GM19023 (cell line): ENCODE results near the gene SLC66A3.

Experiments
- ATAC-seq: cut with Tn5 transposase; IDR thresholded peaks from one replicate; pipeline ENCODE4 v1.9.1; 2021; ENCODE audit warnings: mild to moderate bottlenecking, moderate library complexity; ENCODE audit not compliant: unreplicated experiment

Gene SLC66A3

DNA sequence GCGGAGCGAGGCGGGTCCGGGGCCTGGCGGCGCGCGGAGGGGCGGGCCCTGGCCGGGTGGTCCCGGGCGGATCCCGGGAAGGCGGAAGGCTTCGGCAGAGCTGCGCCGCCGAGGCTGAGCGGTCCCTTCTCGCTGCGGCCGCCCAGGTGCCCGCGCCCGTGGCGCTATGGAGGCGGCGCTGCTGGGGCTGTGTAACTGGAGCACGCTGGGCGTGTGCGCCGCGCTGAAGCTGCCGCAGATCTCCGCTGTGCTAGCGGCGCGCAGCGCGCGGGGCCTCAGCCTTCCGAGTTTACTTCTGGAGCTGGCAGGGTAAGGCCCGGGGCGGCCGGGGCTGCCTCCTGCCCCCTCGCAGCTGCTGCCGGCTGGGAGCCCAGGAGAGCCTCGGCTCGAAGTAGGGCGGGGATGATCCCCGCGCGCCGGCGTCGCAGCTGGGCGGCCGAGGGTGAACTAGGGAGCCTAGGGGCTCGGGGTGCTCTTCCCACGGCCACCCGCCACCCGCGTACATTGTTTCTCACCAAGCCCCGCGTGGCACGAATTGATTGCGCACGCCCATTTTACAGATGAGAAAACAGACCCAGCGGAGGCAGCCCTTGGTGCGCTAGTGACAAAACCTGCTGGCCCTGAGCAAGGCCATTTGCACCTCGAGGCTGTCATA is at the start of gene SLC66A3:
SLC66A3 (plus strand) TSS at position 87 of the 655 bp plus-strand sequence; CDS start at position 167, 80 bp downstream.
- ATAC-seq = peak; percentile 80

DNA sequence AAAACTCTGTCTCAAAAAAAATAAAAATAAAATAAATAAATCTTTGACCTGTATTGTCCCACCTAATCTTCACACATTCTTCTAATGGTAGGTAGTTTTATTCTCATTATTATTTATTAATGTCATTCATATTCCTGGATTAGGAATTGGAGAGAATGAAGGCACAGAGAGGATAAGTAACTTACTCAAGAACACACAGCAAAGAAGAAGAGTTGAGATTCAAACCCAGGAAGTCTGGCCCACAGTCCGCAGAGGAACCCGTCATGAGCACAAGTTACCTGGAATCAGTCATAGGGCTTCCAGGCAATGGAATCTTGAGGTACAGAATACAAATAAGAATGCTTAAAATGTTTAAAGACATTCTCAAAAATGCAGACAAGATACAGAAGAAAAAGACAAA is 46.3 kb upstream of the SLC66A3 start:
- ATAC-seq = no peak

DNA sequence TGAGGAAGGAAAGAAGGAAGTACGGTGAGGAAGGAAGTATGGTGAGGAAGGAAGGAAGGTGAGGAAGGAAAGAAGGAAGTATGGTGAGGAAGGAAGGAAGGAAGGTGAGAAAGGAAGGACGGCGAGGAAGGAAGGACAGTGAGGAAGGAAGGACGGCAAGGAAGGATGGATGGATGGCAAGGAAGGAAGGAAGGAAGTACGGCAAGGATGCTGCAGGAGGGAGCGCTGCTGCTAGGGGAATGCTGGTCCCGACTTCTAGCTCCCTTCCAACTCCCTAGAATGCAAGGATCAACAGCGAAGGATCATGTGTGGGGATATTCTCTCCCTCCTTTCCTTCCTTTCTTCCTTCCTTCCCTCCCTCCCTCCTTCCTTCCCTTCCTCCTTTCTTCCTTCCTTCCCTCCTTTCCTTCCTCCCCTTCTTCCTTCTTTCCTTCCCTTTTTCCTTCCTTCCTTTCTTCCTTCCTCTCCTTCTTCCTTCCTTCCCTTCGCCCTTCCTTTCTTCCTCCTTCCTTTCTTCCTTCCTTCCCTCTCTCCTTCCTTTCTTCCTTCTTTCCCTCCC is 42.3 kb upstream of the SLC66A3 start:
- no peak for ATAC-seq

DNA sequence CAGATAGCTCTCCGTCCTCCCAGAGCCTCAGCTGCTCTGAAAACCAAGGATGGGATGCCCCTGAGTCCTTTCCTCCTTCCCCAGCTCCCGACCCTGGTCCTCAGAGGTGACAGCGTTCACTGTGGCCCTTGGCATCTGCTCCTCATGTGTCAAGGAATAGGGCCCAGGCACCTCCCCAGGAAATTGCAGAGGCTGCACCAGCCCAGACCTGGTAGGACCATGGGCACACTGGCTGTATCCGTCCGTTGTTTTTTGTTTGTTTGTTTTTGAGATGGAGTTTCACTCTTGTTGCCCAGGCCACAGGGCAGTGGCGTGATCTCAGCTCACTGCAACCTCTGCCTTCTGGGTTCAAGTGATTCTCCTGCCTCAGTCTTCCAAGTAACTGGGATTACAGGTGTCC is 37.5 kb upstream of the SLC66A3 start:
- no peak for ATAC-seq

DNA sequence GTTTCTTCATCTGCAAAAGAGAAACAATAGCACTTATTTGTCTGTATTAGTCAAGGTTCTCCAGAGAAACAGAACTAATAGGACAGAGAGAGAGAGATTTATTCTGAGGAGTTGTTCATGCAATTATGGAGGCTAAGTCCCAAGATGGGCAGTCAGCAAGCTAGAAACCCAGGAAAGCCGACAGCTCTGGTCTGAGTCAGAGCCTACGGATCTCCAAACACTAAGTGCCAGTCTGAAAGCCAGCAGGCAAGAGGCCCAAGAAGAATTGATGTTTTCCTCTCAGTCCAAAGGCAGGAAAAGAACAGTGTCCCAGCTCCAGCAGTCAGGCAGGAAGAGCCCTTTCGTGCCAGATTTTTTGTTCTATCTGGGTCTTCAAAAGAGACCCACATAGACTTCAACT is 36.5 kb upstream of the SLC66A3 start:
- no peak for ATAC-seq

DNA sequence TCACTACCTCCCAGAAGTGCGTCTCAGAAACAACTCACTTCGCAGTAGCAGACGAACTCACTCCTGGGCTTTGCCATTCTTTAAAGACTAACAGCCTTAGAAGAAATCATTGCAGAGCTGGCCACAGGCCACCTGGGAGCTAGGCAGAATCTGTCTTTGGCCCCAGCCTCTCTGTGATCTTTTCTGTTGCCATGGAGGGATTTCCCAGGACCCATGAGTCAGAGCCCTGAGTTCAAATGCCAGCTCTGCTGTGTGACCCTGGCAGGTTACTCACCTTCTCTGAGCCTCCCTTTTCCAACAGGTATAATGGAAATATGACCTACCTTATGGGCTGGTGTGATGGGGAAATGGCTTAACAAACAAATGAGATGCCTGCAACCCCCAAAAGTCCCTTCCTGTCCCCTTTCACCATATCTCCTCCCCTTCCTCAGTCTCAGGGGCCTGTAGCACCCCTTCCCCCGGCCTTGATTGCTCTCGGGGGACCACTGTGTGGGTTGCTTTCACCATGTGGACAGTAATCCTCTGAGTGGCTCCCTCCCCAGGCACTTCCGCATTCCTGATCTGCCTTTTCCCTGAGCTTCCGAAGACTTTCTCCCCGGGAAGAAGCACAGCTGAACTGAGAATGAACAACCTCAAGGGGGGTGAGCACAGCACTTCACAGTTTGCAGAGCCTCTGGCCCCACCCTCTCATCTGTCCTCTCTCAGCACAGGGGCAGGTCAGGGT is 34.0 kb upstream of the SLC66A3 start:
- ATAC-seq = no peak

DNA sequence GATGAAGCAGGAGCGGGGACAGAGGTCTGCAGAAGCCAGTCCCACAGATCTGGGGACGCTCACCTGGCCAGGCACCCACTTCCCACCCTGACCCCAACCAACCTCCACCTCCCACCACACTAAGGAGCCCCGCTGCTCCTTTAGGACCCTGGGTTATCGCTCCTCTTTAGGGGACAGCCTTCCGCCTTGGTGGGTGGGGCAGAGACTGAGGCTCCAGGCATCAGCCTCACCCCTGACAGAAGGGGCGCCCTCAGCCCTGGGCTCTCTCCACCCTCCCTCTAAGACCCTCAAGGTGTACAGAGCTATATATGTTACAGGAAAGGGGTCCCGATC is 33.5 kb upstream of the SLC66A3 start:
- ATAC-seq = no peak

DNA sequence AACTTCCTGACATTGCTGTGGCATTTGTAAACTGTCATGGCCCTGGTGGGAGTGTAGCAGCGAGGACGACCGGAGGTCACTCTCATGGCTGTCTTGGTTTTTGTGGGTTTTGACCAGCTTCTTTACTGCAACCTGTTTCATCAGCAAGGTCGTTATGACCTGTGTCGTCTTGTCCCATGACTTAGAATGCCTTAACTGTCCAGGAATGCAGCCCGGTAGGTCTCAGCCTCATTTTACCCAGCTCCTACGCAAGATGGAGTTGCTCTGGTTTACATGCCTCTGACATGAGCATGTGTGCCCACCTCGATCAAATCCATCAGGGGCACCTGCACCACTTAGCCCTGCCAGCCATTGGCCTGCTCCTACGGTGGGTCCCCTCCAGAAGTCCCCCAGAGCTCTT is 32.9 kb upstream of the SLC66A3 start:
- ATAC-seq = no peak

DNA sequence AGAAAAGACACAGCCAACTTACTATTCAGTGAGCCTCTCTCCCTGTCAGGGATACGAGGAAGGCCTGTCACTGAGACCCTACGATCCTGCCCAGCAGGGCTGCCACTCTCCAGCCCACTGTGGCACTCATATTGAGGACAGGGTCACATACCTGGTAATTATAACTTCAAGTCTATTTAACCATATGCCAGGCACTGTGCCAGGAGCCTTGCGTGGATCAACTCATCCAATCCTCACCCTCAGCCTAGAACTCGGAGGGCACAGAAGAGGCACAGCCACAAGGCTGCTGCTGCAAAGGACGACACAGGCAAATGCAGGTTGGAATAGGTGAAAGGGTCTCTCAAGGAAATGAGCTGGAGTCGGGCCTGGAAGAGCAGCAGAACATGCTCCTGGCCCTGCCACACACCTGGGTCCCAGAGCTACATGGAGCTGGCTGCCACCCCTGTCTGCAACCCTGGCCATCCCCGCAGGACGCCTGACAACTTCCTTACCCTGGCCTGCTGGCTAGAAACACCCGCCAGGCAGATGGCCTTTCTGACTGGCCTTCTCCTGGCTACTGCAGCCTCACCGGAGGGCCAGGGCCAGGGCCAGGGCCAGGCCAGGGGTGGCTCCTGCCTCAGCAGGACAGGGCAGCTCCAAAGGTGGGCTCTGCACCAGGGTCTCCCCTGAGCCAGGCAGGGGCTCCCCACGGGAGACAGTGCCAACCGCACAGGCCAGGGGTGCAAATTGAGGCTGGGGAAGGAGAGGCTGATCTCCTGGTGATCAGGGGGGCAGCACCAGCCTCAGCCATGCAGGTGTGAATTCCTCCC is 32.1 kb upstream of the SLC66A3 start:
- ATAC-seq = no peak

DNA sequence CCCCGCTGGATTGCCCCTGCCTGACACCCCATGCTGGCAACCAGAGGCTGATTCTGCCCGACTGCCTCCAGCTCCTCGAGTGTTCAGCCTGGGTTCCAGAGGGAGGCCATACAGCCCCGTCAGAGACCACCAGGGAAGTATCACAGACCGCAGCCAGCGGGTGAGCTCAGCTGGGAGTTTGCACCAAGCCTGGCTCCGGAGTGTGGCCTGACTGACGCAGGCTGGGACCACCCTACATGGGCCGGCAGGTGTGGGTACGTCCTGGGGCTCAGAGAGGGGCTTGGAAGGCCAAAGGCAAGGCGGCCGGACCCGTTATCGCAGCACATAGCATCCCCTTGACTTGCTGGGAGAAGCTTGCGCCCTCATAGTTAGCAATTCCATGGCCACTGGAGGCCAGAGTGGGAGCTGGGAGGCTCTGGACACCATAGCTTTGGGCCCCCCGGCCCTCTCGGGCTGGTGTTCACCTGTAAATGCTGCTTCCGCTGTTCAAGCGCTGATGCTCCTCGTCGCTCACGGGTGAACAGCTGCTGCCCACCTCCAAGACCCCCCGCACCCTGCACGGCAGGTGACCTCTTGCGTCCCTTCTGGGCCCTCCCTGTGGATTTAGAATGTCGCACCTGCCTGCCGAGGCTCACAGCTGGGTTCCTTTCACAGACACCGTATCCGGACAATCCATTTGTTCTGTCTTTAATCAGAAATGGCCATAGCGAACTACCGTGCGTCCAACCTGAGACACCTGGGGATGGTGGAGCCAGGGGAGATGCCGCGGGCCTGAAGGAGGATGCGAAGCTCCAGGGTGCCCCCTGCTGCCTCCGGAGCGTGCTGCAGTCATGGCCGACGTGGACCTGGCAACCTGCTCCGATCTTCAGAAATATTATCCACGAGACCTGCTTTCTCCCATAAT is 31.2 kb upstream of the SLC66A3 start:
- ATAC-seq = no peak

DNA sequence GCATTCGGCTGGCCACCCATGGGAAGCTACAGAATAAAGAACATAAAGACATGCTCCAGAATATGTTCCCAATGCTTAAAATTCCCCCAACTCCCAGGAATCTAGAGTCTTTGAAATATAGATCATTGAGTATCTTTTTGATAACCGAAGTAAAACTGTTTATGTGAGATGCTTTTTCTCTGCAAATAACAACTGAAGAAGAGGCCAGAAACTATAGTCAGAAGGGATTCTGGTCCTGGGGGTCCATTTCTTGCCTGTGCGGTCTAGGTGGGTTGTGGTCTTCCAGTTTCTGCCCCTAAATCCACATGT is 30.6 kb upstream of the SLC66A3 start:
- ATAC-seq = no peak

DNA sequence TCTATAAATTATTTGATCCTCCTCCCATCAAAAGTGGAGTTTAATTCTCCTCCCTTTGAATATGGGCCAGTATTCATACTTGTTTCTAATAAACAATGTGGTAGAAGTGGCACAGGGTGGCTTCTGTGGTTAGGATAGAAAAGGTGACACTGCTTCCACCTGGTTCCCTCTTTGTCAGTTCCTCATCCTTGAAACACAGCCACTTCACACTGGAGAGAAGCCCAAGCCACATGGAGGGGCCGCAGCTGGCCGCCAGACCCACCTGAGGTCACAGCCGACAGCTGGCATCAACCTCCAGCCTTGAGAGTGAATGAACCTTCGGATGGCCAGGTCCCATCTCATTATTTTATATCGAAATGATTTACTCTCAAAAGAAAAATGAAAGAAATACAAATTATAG is 27.5 kb upstream of the SLC66A3 start:
- ATAC-seq = no peak

DNA sequence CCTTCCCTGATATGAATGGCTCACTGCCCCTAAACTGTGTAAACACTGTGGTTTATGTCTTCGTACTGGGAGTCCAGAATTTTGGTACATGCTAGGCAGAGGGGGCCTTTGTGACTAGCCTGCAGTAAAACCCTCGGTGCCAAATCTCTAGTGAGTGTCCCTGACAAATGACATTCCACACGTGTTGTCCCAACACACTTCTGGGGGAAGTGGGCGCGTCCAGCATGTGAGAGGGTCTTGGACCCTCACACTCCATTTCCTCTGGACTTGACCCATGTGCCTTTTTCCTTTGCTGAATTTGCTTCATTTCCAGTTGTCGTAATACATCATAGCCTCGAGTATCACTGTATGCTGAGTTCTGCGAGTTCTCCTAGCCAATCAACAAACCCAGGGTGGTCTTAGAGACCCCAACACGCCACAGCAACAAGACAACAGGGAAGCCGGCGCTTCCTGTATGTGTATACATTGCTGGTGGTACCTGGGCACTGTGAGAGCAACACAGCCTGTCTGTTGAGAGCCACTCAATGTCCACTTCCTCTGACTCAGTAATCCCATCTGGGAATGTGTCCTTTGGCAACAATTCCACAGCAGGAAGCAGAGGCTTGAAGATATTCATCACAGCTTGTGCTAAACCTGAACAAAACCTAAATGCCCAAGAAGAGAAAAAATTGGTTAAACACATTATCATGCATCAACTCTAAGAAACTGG is 26.9 kb upstream of the SLC66A3 start:
- no peak for ATAC-seq

DNA sequence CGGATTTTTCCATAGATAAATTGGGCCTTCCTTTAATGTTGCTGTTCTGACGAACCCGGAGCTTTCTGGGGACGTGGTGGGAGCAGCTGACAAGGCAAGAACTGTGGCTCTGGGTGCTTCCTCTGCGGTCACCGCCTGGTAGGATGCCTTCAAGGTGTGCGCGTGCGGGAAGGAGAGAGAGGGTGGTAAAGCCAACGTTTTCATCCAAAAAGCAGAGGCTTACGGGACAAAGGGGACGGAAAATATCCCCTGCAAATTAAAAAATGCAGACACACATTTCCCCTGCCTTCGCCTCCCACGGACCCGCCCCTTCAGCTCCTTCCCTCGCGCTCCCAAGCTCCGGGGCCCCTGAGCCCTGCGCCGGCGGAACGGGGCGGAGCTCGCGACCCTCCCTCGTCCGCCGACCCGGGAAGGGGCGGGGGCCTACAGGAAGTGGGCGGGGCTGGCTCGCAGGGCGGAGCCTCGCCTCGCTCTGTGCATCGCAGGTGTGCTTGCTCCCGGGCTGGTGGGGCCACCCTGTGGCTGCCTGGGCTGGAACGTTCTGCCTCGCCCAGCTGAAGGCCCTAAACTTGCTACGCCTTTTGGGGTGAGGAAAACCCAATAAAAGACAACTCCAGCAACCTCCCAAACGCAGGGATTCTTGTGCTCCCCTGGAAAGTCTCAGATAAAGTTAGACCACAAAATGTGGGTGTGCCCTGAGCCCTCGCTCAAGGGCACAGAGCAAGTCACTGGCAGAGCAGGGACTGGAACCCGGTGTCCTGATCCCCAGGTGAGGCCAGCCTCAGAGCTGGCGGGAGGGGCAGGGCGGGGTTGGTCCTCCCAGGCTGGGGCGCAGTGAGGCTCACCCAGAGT is 25.4 kb upstream of the SLC66A3 start:
- peak; percentile 72 for ATAC-seq

DNA sequence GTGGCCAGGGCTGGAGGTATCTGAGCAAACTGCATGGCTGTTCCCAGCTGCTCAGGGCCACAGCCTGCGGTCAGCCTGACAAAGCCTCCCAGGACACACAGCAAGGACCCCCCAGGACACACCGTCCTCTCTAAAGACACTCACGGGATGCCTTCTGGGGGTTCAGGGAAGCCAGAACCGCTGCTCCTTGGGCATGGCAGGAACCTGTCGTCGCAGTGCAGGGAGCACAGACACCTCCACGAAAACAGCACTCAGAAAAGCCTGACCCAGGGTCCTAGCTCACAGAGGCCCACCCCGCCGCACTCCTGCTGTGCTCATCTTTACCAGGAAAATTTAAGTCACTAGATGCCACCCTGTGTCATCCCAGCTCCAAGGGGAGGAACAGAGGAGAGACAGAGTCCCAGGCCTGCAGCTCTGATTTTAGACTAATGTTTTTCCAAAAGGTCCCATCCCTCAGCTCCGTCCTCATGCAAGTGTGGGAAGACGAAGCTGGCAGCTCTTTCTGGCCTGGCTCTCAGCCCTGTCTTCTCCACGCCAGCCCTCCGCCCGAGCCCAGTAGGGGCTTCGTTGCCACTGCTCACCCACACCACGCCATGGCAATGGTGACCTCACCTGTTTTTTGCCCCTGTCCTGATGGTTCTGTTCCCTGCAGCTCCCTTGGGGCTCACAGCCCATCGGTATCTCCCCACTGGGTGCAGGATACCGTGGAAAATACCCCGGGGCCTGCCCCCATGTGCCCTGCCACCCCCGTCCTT is 23.9 kb upstream of the SLC66A3 start:
- ATAC-seq = no peak

DNA sequence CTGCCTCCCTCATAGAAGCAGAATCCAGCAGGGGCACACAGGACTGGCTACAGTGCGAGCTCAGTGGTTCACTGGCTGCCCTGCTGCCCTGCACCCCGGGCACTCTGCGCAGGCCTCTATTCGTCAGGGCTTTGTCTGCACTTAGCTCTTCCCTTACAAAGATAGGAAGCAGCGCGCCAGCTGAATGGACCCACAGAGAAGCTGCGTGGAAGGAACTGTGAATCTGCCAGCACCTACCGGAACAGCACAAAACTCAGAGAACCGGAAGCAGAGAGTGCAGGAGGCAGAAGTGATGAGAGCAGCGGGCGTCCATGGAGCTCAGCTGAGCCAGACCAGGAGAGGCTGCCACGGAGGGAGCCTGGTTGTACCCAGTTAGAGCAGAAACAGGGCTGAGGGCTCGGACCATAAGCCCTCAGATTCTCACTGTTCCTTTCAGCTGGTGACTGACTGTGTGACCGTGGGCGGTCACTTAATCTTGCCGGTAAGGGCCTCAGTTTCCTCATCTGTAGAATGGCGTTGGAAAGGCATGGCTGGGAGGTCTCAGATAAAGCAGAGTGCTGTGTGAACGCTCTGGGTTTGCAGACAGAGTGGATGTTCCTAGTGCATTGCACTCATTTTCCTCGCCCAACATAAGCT is 23.1 kb upstream of the SLC66A3 start:
- peak; percentile 8 for ATAC-seq

DNA sequence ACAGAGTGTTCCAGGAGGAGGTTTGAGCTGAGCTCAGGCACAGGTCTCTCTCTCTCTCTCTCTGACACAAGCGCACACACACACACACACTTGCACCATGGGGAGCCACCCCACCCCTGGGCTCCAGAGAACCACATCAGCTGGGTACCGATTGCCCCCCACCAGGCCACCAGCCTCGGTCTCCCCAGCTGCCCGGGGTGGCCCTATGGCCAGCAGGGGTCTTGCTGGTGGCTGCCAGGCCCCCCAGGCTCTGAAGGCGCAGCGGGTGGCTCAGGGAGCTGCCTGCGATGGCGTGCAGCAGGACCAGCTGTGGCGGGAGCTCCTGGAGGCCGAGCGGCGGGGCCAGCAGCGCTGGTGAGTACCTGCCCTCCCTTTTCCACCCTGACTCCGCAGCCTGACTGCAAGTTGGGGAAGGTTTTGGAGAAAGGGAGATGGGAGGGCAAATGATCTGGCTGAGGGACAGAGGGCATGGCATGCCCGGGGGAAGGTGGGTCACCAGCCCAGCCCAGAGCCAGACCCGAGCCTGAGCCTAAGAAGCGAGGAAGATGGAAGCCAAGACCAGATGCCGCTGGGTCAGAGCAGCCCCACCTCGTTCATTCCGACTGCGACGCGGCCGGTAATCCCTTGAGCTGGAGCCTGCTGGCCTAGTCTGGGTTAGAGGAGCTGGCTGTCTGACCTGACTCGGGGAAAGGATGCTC is 21.9 kb upstream of the SLC66A3 start:
- ATAC-seq = no peak

DNA sequence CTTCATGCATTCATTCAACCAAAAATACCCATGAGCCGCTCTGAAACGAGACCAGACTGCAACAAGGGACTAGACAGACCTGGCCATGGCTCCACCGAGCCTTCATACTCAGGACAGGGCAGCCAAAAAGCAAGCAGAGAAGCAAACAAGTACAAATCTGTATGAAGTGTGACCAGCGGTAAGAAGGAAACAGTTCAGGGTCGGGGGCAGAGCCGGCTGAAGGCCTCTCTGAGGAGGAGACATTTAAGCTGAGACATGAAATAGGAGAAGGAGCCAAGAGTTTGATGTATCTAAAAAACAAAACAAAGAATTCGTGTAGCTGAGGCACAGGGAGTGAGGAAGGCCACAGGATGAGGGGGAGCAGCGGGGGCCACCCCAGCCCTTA is 21.3 kb upstream of the SLC66A3 start:
- no peak for ATAC-seq
